ENCODE data around the gene GDPD3. TPM values are rescaled to one million over a fixed set of nuclear protein-coding genes. Genes with fewer than 3 reads are reported as not detected.

GDPD3 gene, protein sequence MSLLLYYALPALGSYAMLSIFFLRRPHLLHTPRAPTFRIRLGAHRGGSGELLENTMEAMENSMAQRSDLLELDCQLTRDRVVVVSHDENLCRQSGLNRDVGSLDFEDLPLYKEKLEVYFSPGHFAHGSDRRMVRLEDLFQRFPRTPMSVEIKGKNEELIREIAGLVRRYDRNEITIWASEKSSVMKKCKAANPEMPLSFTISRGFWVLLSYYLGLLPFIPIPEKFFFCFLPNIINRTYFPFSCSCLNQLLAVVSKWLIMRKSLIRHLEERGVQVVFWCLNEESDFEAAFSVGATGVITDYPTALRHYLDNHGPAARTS
- 10 to 100 TPM; 11.1 to 27.2 (median 22.1) TPM for total RNA-seq
- 9.2 TPM for total RNA-seq (2013)
- 0.74 to 16.3 (median 3.2) reads per million in 29 experiments for total RNA-seq

- Histone ChIP-seq H3K4me1 (ENCODE audit: control insufficient read depth in 1 of 2, extremely low read depth in 1 of 2, insufficient read depth in 2 of 2, low read length in 2 of 2) (peaks cover 0 to 36% of the 10 kb centered on the region in 2 experiments), H3K27ac (ENCODE audit: low read length) (peak within 1 kb of the TSS; percentile 55), H3K27me3 (replicated peaks in 1 of 2; ENCODE audit: control insufficient read depth in 2 of 2, extremely low read depth in 1 of 2, insufficient read depth in 2 of 2, low read length in 1 of 2) (no peaks in the 10 kb centered on the region), H3K4me3 (ENCODE audit: control insufficient read depth in 1 of 2, extremely low read depth in 1 of 2, low read length in 1 of 2) (no peak within 1 kb of the TSS), H3K36me3 (ENCODE audit: control insufficient read depth in 2 of 2, extremely low read depth in 1 of 2, insufficient read depth in 1 of 2, low read length in 1 of 2) (peaks cover 19 to 33% of the 10 kb centered on the region in 2 donors), H3K9me3 (no peaks in the 10 kb centered on the region)
- Mint-ChIP-seq H3K27ac (peak within 1 kb of the TSS in 1 of 2 donors; percentile 77), H3K36me3 (peaks cover 6% of the 10 kb centered on the region), H3K9me3 (no peaks in the 10 kb centered on the region), H3K27me3 (no peaks in the 10 kb centered on the region), H3K4me1 (peaks cover 13 to 28% (median 20%) of the 10 kb centered on the region in 3 donors), H3K4me3 (no peak within 1 kb of the TSS)
- WGBS (ENCODE audit: insufficient coverage) = 95% methylated on average over 12 of the region's 20 CpGs
- ATAC-seq (replicated peaks in 1 of 4) (no peak), DNase-seq (no peak)
- ChIA-PET POLR2A (interaction anchor here in 1 of 2 donors (0.6 kb wide), 1 partner anchor 602 kb away, joined by 4 read pairs; no protein-coding TSS in a partner anchor), CTCF (no interaction called here)
Observed at GRCh38 chr16:30113031-30113710, at the start of gene GDPD3. GDPD3 (minus strand) TSS chr16:30113537; CDS start chr16:30113478, 59 bp downstream.

DNA sequence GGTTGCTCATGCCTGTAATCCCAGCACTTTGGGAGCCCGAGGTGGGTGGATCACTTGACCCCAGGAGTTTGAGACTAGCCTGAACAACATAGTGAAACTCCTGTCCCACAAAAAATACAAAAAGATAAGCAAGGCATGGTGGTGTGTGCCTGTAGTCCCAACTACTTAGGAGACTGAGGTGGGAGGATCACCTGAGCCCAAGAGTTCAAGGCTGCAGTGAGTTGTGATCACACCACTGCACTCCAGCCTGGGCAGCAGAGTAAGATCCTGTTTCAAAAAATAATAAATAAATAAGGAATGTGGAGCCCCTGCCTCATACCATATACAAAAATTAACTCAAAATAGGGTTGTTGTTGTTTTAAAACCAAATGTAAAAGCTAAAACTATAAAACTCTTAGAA lies 43.9 kb upstream of the GDPD3 start:
- Mint-ChIP-seq H3K27ac (no peak overlapping the region), H3K4me3 (no peak overlapping the region), H3K36me3 (no peaks in the 10 kb centered on the region), H3K27me3 (no peaks in the 10 kb centered on the region), H3K9me3 (no peaks in the 10 kb centered on the region), H3K4me1 (peaks cover 0 to under 1% (median 0%) of the 10 kb centered on the region in 3 donors)
- ATAC-seq (replicated peaks in 1 of 4) (no peak), DNase-seq (no peak)
- H3K9me3 ChIP-seq = no peaks in the 10 kb centered on the region
- no CpG with 5 or more reads among the region's 1 CpG for WGBS (ENCODE audit: insufficient coverage)
- no peak overlapping the region for H3K4me3 ChIP-seq (ENCODE audit: control insufficient read depth in 1 of 2, extremely low read depth in 1 of 2, low read length in 1 of 2)
- no peaks in the 10 kb centered on the region for H3K36me3 ChIP-seq (ENCODE audit: control insufficient read depth in 2 of 2, extremely low read depth in 1 of 2, insufficient read depth in 1 of 2, low read length in 1 of 2)
- H3K27ac ChIP-seq (ENCODE audit: low read length) = no peak overlapping the region
- H3K27me3 ChIP-seq (replicated peaks in 1 of 2; ENCODE audit: control insufficient read depth in 2 of 2, extremely low read depth in 1 of 2, insufficient read depth in 2 of 2, low read length in 1 of 2) = no peaks in the 10 kb centered on the region
- no peaks in the 10 kb centered on the region for H3K4me1 ChIP-seq (ENCODE audit: control insufficient read depth in 1 of 2, extremely low read depth in 1 of 2, insufficient read depth in 2 of 2, low read length in 2 of 2)
- CTCF ChIA-PET = no interaction called here
- POLR2A ChIA-PET = interaction anchor here in 1 of 2 donors (0.5 kb wide), 1 partner anchor 143 kb away, joined by 5 read pairs; no protein-coding TSS in a partner anchor

DNA sequence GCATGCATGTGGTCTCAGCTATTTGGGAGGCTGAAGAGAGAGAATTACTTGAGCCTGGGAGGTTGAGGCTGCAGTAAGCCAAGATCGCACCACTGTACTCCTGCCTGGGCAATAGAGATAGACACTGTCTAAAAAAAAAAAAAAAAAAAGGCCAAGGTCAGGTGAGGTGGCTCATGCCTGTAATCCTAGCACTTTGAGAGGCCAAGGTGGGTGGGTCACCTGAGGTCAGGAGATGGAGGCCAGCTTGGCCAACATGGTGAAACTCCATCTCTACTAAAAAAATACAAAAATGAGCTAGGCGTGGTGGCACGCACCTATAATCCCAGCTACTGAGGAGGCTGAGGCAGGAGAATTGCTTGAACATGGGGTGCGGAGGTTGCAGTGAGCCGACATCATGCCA lies 41.9 kb upstream of the GDPD3 start:
- Mint-ChIP-seq H3K27me3 (no peaks in the 10 kb centered on the region), H3K27ac (no peak overlapping the region), H3K36me3 (no peaks in the 10 kb centered on the region), H3K4me1 (no peaks in the 10 kb centered on the region), H3K4me3 (no peak overlapping the region), H3K9me3 (no peaks in the 10 kb centered on the region)
- CTCF ChIA-PET = no interaction called here
- Histone ChIP-seq H3K9me3 (no peaks in the 10 kb centered on the region), H3K27me3 (replicated peaks in 1 of 2; ENCODE audit: control insufficient read depth in 2 of 2, extremely low read depth in 1 of 2, insufficient read depth in 2 of 2, low read length in 1 of 2) (no peaks in the 10 kb centered on the region), H3K4me1 (ENCODE audit: control insufficient read depth in 1 of 2, extremely low read depth in 1 of 2, insufficient read depth in 2 of 2, low read length in 2 of 2) (no peaks in the 10 kb centered on the region), H3K27ac (ENCODE audit: low read length) (no peak overlapping the region), H3K4me3 (ENCODE audit: control insufficient read depth in 1 of 2, extremely low read depth in 1 of 2, low read length in 1 of 2) (no peak overlapping the region), H3K36me3 (ENCODE audit: control insufficient read depth in 2 of 2, extremely low read depth in 1 of 2, insufficient read depth in 1 of 2, low read length in 1 of 2) (no peaks in the 10 kb centered on the region)
- DNase-seq (no peak), ATAC-seq (replicated peaks in 1 of 4) (no peak)
- WGBS (ENCODE audit: insufficient coverage) = 100% methylated on average over 1 of the region's 5 CpGs
- POLR2A ChIA-PET = no interaction called here

DNA sequence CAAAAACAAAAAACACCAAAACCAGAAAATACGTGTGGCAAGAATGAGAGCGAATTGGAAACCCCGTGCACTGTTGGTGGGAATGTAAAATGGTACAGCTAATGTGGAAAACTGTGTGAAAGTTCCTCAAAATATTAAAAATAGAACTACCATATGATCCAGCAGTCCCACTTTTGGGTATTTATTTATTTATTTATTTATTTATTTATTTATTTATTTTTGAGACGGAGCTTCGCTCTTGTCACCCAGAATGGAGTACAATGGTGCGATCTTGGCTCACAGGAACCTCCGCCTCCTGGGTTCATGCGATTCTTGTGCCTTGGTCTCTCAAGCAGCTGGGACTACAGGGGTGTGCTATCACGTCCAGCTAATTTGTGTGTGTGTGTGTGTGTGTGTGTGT lies 39.2 kb upstream of the GDPD3 start:
- H3K27me3 Mint-ChIP-seq = no peaks in the 10 kb centered on the region
- DNase-seq = no peak
- WGBS (ENCODE audit: insufficient coverage) = 97% methylated on average over 5 of the region's 9 CpGs
- CTCF ChIA-PET = no interaction called here
- H3K27me3 ChIP-seq (replicated peaks in 1 of 2; ENCODE audit: control insufficient read depth in 2 of 2, extremely low read depth in 1 of 2, insufficient read depth in 2 of 2, low read length in 1 of 2) = no peaks in the 10 kb centered on the region
- peaks cover 2 to 4% (median 4%) of the 10 kb centered on the region in 3 donors for H3K9me3 Mint-ChIP-seq
- POLR2A ChIA-PET = interaction anchor here in 1 of 2 donors (0.8 kb wide), 1 partner anchor 15 kb away, joined by 3 read pairs; no protein-coding TSS in a partner anchor
- H3K36me3 Mint-ChIP-seq = peaks cover 3% of the 10 kb centered on the region
- no peak overlapping the region for H3K4me3 Mint-ChIP-seq
- no peaks in the 10 kb centered on the region for H3K4me1 ChIP-seq (ENCODE audit: control insufficient read depth in 1 of 2, extremely low read depth in 1 of 2, insufficient read depth in 2 of 2, low read length in 2 of 2)
- H3K9me3 ChIP-seq = no peaks in the 10 kb centered on the region
- H3K4me3 ChIP-seq (ENCODE audit: control insufficient read depth in 1 of 2, extremely low read depth in 1 of 2, low read length in 1 of 2) = no peak overlapping the region
- H3K4me1 Mint-ChIP-seq = no peaks in the 10 kb centered on the region
- no peaks in the 10 kb centered on the region for H3K36me3 ChIP-seq (ENCODE audit: control insufficient read depth in 2 of 2, extremely low read depth in 1 of 2, insufficient read depth in 1 of 2, low read length in 1 of 2)
- no peak for ATAC-seq (replicated peaks in 1 of 4)
- no peak overlapping the region for H3K27ac Mint-ChIP-seq
- no peak overlapping the region for H3K27ac ChIP-seq (ENCODE audit: low read length)

DNA sequence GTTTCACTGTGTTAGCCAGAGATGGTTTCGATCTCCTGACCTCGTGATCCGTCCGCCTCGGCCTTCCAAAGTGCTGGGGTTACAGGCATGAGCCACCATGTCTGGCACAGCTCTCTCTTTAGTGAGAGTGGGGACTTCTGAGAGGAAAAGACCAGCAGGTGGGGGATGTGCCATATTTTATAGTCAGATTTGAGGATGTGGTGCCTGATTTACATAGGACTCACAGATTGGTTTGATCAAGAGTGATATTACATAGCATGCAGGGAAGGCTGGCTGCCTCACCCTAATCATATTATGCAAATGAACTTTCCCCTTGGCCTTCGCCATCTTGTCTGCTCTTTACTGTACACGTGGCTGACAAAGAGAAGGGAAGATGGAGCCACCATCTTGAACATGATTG lies 37.8 kb upstream of the GDPD3 start:
- H3K36me3 ChIP-seq (ENCODE audit: control insufficient read depth in 2 of 2, extremely low read depth in 1 of 2, insufficient read depth in 1 of 2, low read length in 1 of 2) = no peaks in the 10 kb centered on the region
- WGBS (ENCODE audit: insufficient coverage) = 93% methylated on average over 5 of the region's 7 CpGs
- no peaks in the 10 kb centered on the region for H3K27me3 Mint-ChIP-seq
- H3K4me3 Mint-ChIP-seq = no peak overlapping the region
- CTCF ChIA-PET = no interaction called here
- no peaks in the 10 kb centered on the region for H3K4me1 Mint-ChIP-seq
- DNase-seq (no peak), ATAC-seq (replicated peaks in 1 of 4) (no peak)
- H3K36me3 Mint-ChIP-seq = peaks cover 3% of the 10 kb centered on the region
- H3K9me3 ChIP-seq = no peaks in the 10 kb centered on the region
- H3K27me3 ChIP-seq (replicated peaks in 1 of 2; ENCODE audit: control insufficient read depth in 2 of 2, extremely low read depth in 1 of 2, insufficient read depth in 2 of 2, low read length in 1 of 2) = no peaks in the 10 kb centered on the region
- H3K4me1 ChIP-seq (ENCODE audit: control insufficient read depth in 1 of 2, extremely low read depth in 1 of 2, insufficient read depth in 2 of 2, low read length in 2 of 2) = no peaks in the 10 kb centered on the region
- peaks cover 2 to 4% (median 4%) of the 10 kb centered on the region in 3 donors for H3K9me3 Mint-ChIP-seq
- no peak overlapping the region for H3K27ac Mint-ChIP-seq
- POLR2A ChIA-PET = no interaction called here
- no peak overlapping the region for H3K27ac ChIP-seq (ENCODE audit: low read length)
- H3K4me3 ChIP-seq (ENCODE audit: control insufficient read depth in 1 of 2, extremely low read depth in 1 of 2, low read length in 1 of 2) = no peak overlapping the region

- no peaks in the 10 kb centered on the region for H3K36me3 ChIP-seq (ENCODE audit: control insufficient read depth in 2 of 2, extremely low read depth in 1 of 2, insufficient read depth in 1 of 2, low read length in 1 of 2)
- H3K9me3 ChIP-seq = no peaks in the 10 kb centered on the region
- Mint-ChIP-seq H3K36me3 (peaks cover 3% of the 10 kb centered on the region), H3K4me1 (peaks cover 0 to 3% (median 0%) of the 10 kb centered on the region in 3 donors), H3K9me3 (peaks cover 2 to 4% (median 4%) of the 10 kb centered on the region in 3 donors), H3K27me3 (no peaks in the 10 kb centered on the region), H3K4me3 (no peak overlapping the region), H3K27ac (no peak overlapping the region)
- no peak for DNase-seq
- no CpG with 5 or more reads among the region's 5 CpGs for WGBS (ENCODE audit: insufficient coverage)
- no peak overlapping the region for H3K4me3 ChIP-seq (ENCODE audit: control insufficient read depth in 1 of 2, extremely low read depth in 1 of 2, low read length in 1 of 2)
- no peak overlapping the region for H3K27ac ChIP-seq (ENCODE audit: low read length)
- no peaks in the 10 kb centered on the region for H3K4me1 ChIP-seq (ENCODE audit: control insufficient read depth in 1 of 2, extremely low read depth in 1 of 2, insufficient read depth in 2 of 2, low read length in 2 of 2)
- CTCF ChIA-PET = no interaction called here
- POLR2A ChIA-PET = interaction anchor here in 1 of 2 donors (0.7 kb wide), 1 partner anchor 1968 kb away, joined by 5 read pairs; no protein-coding TSS in a partner anchor
- ATAC-seq (replicated peaks in 1 of 4) = no peak
- H3K27me3 ChIP-seq (replicated peaks in 1 of 2; ENCODE audit: control insufficient read depth in 2 of 2, extremely low read depth in 1 of 2, insufficient read depth in 2 of 2, low read length in 1 of 2) = no peaks in the 10 kb centered on the region
Observed at GRCh38 chr16:30149250-30149930, 36.1 kb upstream of the GDPD3 start.
